Measurements from ENCODE around the gene PSD2.
"Not testable (repeated sequence)": the region's sequence is repeated elsewhere in the genome, so short reads cannot be mapped to it uniquely, and the experiment has no call there.

PSD2 gene

GRCh38 chr5:139792655-139793054 is 3.0 kb upstream of the PSD2 start:
- DNase-seq = not testable (repeated sequence)

DNA sequence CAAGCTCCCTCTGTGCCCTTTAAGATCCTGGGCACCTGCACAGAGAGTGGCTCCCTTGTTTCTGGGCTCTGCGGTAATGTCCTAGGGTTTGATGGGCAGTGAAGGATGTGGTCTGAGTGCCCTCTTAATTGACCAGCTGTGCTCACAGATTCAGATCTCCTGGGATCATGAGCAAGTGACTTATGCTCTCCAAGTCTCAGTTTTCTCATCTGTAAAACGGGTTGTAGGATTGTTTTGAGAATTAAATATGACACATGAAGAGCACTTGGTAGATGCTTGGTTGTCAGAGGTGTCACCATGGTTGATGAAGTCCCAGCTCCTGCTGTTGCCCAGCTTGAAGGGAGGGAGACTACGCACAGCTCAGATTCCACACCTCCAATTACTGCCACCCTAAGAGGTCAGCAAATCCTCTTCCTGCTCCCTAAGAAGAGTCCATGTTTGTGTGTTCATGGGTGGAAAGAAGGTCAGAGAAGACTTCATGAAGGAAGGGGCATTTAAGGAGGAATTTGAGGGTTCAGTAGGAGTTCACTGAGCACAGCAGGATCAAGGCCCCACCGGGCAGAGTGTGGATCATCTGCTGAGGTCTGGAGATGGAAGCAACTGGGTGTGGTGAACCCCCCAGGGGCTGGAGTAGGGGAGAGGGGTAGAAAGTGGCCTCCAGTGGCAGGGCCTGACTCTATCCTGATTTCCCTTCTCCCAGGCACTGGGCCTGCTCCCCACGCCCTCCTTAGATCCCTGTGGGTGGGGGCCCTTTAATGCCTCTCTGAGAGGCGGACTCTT is 1.4 kb upstream of the PSD2 start:
- DNase-seq = no peak

DNA sequence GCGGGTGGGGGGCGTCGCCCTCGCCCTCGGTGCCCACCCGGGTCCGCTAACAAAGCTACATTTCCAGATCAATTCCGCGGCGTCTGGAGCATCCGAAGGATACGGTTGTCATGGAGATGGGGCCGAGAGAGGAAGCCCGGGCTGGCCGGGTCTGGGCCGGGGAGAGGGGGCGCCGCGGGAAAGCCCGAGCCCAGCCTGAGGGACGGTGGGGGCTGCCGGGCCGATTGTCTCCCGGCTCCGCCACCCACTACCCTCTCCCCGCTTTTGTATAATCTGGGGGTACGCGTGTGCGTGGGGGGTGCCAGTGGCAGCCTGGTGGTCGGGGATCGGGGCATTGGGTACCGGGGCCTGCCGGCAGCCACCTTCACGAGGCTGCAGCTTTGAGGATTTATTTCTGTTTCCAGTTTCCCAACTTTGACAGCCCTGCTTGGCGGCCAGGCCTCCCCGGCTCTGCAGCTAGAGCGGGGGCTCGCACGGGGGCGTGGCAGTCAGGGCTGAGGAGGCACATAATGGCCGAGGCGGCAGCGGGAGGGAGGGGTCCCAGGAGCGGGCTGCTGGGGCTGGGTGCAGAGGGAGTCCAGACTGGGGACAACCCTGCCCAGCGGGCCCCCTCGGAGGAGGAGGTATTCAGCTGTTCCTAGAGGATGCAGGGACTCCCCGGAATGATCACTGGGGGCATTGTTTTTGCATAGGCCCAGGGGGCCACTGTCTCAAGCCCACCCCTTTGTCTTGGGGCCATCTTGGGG is 626 bp downstream of the PSD2 start:
- DNase-seq = no peak

DNA sequence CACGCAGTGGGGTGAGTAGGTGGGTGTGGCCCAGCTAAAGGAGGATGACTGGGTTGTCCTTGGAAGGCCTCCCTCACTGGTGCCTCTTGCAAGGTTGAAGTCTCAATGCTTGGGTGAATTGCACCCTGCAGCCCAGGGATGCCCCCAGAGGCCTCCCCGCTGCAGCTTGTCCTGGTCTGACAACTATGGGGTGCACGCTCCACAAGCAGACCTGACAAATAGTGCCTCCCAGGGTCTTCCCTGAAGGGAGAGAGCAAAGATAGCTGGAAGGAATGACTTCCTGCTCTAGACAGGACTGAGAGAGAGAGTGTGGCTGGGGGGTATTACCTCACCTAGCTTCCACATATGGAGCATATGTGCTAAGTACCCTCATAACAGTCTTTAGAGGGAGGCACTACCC is 1.7 kb downstream of the PSD2 start:
- no peak for DNase-seq

DNA sequence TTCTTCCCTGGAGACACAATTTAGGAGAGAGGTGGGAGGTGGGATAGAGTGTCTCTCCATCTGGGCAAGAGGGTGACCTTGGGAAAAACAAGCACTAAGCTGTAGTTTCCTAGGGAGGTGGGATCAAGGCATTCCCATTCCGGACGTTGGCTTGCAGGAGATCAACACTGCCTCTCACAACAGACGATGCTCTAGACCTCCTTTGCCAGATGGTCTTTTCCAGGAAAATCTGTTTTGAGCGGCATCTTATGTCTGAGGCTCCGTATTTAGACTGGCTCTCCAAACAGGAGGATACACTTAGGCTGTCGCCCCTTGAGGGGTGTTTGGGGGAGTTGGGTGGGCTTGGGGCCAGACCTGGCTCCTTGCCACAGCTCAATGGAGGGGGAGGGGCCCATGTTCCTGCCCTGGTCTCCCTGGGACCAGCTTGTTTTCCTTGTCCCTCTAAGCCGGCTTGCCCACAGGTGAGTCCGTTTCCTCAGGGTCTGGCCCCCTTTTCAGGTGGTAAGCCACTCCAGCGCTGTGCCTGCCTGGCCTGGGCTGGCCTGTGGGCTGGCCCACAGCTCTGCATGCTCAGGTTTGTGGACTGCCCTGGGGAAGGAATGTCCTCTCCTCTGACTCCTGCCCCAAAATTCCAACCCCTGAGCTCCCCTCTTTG is 2.4 kb downstream of the PSD2 start:
- no peak for DNase-seq

DNA sequence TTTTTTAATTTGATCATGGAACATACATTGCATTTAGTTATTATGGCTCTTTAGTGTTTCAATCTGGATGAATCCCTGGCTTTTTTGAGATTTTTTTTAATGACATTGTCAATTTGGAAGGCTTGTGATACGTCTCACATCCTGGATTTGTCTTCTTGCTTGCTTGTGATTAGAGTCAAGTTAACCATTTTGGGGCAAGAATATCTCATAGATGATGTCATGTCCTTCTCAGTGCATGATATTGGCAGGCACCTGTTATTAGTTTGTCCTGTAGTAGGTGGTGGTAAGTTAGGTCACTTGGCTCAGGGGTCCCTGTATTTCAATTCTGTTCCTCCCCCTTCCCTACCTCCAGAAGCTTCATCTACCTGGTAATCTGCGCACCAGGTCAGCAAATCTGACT is 3.3 kb downstream of the PSD2 start:
- DNase-seq = no peak

GRCh38 chr5:139799359-139799758 is 3.8 kb downstream of the PSD2 start:
- no peak for DNase-seq

GRCh38 chr5:139803978-139804377 is 8.4 kb downstream of the PSD2 start:
- DNase-seq = no peak

DNA sequence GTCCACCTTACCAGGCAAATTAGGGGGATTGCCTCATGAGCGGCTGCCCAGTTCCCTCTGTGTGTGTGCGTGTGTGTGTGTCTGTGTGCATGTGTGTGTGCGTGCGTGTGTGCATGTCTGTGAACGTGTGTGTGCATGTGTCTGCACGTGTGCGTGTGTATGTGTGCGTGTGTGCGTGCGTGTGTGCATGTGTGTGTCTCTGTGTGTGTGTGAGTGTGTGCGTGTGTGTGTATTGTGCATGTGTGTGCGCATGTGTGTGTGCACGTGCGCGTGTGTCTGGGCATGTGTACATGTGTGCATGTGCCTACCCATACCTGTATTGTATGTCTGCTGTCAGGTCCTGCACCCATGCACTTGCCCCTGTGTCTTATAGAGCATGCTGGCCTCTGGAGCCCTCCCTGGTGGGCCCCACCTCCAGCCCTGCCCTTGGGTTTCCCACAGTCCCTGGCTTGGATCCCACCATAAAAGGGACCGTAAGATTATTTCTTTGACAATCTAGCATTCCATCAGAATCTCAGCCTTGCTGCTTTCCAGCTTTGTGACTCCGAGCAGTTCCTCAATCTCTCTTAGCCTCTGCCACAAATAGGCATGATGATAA is 9.3 kb downstream of the PSD2 start:
- DNase-seq = no peak

DNA sequence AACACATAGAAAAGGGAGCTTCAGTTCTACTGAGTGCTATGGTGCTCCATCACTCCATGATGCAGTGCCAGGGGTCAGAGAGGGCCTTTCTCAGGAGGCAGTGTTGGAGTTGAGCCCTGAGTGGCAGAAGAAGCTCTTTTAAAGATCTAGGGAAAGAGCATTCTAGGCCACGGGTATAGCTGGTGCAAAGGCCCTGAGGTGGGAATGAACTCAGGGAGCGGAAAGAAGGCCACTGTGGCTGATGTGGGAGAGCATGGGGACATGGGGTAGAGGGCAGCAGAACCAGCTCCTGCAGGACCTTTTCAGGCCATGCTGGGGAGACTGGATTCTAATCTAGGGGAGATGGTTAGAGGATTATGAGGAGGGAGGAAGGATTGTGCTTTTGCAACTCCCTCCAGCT is 9.9 kb downstream of the PSD2 start:
- DNase-seq = no peak

- no peak for DNase-seq
These were observed 10.5 kb downstream of the PSD2 start for GRCh38 chr5:139806111-139806510.

DNA sequence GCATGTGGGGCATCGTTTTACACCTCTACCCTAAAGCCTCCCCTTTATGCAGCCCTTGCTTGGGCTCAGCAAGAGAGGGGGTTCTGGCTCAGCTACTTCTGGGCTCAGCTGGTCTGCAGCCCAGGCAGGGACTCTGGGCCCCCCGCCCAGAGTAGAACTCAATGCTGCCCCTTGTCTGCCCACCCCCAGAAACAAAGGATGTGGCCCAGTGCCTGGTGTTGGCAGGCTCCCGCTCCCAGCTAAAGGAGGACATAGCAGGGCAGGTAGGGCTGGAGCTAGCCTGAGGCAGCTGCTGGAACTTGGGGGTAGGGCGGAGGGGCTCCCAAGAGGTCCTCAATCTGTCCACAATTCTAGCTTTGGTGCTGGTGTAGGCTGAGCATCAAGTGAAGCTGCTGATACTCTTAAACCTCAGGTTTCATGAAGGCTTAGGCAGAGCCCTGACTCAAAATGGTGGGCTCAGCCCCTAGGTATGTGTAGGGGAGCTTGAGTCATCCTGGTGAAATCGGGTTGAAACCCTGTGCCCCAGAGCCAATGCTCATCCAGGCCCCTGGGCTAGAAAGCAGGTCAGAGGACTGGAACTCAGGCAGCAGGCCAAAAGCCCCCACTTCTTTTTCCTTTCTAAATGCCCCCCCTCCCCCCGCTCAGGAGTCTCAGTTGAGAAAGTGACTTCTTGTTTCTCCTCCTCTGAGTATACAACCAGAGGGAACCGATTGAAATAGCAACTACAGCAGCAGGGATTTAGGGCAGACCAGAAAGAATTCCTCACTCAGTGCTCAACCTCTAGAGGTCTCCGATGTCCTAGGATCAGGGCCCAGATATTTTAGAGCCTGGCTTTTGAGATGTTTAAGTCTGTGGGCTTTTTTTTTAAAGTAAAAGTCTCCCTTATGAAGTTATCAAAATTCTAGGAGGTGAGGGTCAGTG is 11.4 kb downstream of the PSD2 start:
- DNase-seq = no peak

DNA sequence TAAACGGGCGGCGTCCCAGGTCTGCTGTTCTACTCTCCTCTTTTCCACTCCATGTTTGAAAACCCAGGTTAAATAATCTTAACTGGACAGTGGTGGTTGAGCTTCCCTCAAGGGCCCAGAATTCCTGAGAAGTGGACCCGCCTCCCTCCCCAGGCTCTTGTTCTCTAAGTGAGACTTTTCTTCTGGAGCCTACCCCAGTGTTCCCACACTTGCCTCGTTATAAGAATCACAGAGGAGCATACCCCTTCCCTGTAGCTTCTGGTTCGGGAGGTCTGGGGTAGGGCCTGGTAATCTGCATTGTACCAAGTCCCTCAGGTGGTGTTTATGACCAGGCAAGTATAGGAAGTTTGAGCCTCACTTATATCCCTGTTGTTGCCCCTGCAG is 12.0 kb downstream of the PSD2 start:
- DNase-seq = no peak

DNA sequence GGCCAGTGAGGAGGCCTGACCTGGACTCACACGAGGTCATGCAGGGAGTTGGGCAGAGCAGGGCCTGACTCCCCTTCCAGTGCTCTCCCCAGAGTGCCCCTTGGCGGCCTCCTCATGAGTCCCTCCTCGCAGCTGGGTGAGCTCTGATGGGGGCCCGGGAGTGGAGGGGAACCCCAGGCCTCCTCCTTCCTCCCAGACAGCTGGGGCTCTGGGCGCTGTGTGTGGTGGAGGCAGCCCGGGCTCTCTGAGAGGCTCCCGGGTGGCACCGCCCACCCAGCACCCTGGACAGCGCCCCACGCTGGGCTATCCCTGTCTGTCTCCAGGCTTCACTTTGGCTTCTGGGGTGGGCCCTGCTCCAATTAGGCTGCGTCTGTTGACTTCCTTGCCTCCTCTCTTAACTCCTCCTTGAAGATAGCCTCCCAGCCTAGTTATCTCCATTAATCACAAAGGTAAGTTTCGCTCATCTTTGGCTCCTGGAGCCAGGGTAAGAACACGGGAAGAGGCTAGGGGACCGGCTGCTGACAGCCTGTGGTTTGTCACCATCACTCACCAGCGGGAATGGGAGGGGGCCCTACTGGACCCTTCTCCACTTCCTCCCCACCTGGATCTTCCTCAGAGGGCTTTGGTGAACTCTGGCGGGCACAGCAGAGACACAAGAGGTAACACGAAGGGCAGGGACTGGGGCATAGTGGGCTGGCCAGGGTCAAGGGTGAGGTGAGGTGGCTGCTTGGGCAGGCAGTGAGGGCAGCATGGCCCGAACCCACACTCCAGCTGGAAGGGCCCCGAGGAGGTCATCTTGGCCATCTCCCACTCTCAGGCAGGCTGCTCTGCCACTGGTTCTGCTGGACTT is 13.1 kb downstream of the PSD2 start:
- no peak for DNase-seq

DNA sequence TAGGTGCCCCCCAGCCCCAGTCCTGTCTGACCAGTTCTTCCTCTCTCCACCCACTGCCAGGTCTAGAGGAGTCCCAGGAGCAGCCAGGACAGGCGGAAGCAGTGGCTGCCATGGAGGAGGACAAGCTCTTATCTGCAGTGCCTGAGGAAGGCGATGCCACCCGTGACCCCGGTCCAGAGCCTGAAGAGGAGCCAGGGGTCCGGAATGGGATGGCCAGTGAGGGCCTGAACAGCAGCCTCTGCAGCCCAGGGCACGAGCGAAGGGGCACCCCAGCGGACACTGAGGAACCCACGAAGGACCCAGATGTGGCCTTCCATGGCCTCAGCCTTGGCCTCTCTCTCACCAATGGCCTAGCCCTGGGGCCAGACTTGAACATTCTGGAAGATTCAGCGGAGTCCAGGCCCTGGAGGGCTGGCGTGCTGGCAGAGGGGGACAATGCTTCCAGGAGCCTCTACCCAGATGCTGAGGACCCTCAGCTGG is 13.8 kb downstream of the PSD2 start:
- DNase-seq = no peak

- no peak for DNase-seq
These were observed 15.0 kb downstream of the PSD2 start for GRCh38 chr5:139810341-139811273.

- DNase-seq = no peak
These were observed 15.6 kb downstream of the PSD2 start for GRCh38 chr5:139811274-139811607.

DNA sequence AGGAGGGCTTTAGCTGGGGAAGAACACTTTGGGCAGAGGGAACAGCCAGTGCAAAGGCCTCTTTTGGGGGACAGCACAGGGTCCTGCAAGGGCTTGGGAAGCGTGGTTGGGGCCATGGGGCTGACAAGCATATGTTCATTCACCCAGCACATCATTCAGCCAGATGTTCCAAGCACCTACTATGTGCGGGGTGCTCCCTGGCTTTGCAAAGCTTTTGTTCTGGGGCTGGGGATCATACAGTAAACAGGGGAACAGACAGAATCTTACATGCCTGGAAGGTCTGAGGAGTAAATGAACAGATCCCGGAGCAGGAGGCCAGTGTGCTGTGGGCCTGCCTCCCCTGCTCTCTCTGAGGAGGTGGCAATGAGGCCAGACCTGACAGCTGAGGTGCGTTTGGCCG is 16.7 kb downstream of the PSD2 start:
- no peak for DNase-seq

GRCh38 chr5:139812836-139813805 is 17.5 kb downstream of the PSD2 start:
- DNase-seq = no peak

Data from NCI-H187 treated with DMSO at 0.1 percent for 48 hours (cell line).